GM23338 (cell line): ENCODE data around the gene INHA.

Source experiments
- CREB1 ChIP-seq: fragments of 250-450 bp; sonication (Bioruptor Pico); IDR thresholded peaks from 2 replicates; pipeline ENCODE4 v1.5.0; 2020; ENCODE audit warnings: low read depth, mild to moderate bottlenecking, moderate library complexity
- EZH2 ChIP-seq: fragments of 200-600 bp; sonication (generic); IDR thresholded peaks from one replicate; pipeline ENCODE4 v1.8.0; 2017; ENCODE audit warnings: antibody characterized with exemption, mild to moderate bottlenecking, low read depth; ENCODE audit not compliant: unreplicated experiment
- EZH2phosphoT487 ChIP-seq: fragments of 200-600 bp; sonication (generic); IDR thresholded peaks from one replicate; pipeline ENCODE4 v1.8.1; 2018; ENCODE audit warnings: antibody characterized with exemption; ENCODE audit not compliant: unreplicated experiment
- JUNB ChIP-seq: IDR thresholded peaks from one replicate; pipeline ENCODE4 v1.6.1; 2016; ENCODE audit warnings: antibody characterized with exemption; ENCODE audit not compliant: unreplicated experiment
- NANOG ChIP-seq: IDR thresholded peaks from 2 replicates; pipeline ENCODE4 v1.6.1; 2016; ENCODE audit warnings: antibody characterized with exemption, borderline replicate concordance
- POLR2AphosphoS5 ChIP-seq: IDR thresholded peaks from 2 replicates; pipeline ENCODE4 v1.6.1; 2016; ENCODE audit warnings: antibody characterized with exemption, low read depth
- ZNF331 ChIP-seq: fragments of 250-450 bp; sonication (Bioruptor Pico); IDR thresholded peaks from 2 replicates; pipeline ENCODE4 v1.5.0; 2020; ENCODE audit warnings: low read depth, mild to moderate bottlenecking, moderate library complexity
- TF ChIP-seq, protein P1 (sequence below), 2 experiments: fragments of 200-600 bp in 1 of 2; sonication (generic) in 1 of 2; conservative IDR thresholded peaks; 2 replicates each; pipeline versions ENCODE4 v1.5.1 to v1.6.1; 2016 to 2017; ENCODE audit warnings: antibody characterized with exemption in 2 of 2, low read depth in 2 of 2, mild to moderate bottlenecking in 2 of 2, moderate library complexity in 1 of 2
- TF ChIP-seq, protein P2 (sequence below): IDR thresholded peaks from one replicate; pipeline ENCODE4 v1.6.1; 2018; ENCODE audit warnings: antibody characterized with exemption; ENCODE audit not compliant: unreplicated experiment

DNA sequence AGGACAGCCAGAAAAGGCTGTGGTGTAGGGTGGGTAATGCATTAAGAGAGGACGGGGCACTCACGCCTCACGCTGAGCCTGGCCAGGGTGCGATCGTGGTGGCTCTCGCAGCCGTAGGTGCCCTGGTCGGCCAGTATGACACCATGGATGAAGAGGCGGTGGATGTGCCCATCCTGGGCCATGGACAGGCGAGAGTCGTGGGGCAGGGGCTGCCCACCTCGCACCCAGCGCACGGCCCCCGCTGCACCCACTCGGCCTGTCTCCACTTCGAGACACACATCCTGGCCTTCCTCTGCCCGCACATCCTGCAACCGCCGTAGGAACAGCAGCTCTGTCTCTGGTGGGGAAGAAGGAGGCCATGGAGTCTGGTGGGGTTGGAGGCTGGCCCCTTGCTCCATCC lies 16.2 kb upstream of the INHA start:
- TF ChIP-seq, protein P1, sequence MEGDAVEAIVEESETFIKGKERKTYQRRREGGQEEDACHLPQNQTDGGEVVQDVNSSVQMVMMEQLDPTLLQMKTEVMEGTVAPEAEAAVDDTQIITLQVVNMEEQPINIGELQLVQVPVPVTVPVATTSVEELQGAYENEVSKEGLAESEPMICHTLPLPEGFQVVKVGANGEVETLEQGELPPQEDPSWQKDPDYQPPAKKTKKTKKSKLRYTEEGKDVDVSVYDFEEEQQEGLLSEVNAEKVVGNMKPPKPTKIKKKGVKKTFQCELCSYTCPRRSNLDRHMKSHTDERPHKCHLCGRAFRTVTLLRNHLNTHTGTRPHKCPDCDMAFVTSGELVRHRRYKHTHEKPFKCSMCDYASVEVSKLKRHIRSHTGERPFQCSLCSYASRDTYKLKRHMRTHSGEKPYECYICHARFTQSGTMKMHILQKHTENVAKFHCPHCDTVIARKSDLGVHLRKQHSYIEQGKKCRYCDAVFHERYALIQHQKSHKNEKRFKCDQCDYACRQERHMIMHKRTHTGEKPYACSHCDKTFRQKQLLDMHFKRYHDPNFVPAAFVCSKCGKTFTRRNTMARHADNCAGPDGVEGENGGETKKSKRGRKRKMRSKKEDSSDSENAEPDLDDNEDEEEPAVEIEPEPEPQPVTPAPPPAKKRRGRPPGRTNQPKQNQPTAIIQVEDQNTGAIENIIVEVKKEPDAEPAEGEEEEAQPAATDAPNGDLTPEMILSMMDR (conservative IDR thresholded peaks at IDR 0.05; ENCODE audit: low read depth in 2 of 2) = no peak
- TF ChIP-seq JUNB (no peak), POLR2AphosphoS5 (no peak), NANOG (no peak), EZH2 (no peak), EZH2phosphoT487 (no peak), ZNF331 (CRISPR knock-in tag) (no peak), CREB1 (CRISPR knock-in tag) (no peak)
- TF ChIP-seq, protein P2, sequence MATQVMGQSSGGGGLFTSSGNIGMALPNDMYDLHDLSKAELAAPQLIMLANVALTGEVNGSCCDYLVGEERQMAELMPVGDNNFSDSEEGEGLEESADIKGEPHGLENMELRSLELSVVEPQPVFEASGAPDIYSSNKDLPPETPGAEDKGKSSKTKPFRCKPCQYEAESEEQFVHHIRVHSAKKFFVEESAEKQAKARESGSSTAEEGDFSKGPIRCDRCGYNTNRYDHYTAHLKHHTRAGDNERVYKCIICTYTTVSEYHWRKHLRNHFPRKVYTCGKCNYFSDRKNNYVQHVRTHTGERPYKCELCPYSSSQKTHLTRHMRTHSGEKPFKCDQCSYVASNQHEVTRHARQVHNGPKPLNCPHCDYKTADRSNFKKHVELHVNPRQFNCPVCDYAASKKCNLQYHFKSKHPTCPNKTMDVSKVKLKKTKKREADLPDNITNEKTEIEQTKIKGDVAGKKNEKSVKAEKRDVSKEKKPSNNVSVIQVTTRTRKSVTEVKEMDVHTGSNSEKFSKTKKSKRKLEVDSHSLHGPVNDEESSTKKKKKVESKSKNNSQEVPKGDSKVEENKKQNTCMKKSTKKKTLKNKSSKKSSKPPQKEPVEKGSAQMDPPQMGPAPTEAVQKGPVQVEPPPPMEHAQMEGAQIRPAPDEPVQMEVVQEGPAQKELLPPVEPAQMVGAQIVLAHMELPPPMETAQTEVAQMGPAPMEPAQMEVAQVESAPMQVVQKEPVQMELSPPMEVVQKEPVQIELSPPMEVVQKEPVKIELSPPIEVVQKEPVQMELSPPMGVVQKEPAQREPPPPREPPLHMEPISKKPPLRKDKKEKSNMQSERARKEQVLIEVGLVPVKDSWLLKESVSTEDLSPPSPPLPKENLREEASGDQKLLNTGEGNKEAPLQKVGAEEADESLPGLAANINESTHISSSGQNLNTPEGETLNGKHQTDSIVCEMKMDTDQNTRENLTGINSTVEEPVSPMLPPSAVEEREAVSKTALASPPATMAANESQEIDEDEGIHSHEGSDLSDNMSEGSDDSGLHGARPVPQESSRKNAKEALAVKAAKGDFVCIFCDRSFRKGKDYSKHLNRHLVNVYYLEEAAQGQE = no peak
